ENCODE measurements around the gene AGO4. TPM values are rescaled to one million over a fixed set of nuclear protein-coding genes. Genes with fewer than 3 reads are reported as not detected.
"Not testable (repeated sequence)": the region's sequence is repeated elsewhere in the genome, so short reads cannot be mapped to it uniquely, and the experiment has no call there.

Gene AGO4
- total RNA-seq, 1 experiment from 2014 or later, result 7.0 TPM

DNA sequence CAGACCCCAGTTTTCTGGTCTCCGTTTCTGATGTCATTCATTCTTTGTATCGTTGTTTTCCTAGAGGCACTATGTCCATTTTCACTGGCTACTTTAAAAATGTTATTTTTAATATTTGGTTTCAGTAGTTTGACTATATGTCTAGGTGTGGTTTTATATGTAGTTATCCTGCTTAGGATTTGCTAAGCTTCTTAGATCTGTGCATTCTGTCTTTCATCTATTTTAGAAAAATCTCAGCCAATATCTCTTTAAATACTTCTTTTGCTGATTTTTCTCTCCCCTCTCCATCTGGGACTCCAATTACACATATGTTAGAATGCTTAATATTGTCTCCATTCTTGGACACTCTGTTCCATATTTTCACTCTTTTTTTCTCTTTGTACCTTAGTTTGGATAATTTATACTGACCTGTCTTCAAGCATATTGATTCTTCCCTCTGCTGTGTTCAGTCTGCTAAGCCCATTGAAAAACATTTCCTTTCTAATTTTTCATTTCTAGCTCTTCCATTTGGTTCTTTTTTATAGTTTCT is 24.7 kb upstream of the AGO4 start:
- no peak for DNase-seq (ENCODE audit: low spot score)
- H3K9me3 ChIP-seq (ENCODE audit: low read depth, low read length, poor library complexity, severe bottlenecking), result no peaks in the 10 kb centered on the region
- TF ChIP-seq EZH2 (IDR thresholded peaks at IDR 0.05; ENCODE audit: borderline replicate concordance, low read depth, low read length, poor library complexity, severe bottlenecking), result no peak
- TF ChIP-seq, protein P1, sequence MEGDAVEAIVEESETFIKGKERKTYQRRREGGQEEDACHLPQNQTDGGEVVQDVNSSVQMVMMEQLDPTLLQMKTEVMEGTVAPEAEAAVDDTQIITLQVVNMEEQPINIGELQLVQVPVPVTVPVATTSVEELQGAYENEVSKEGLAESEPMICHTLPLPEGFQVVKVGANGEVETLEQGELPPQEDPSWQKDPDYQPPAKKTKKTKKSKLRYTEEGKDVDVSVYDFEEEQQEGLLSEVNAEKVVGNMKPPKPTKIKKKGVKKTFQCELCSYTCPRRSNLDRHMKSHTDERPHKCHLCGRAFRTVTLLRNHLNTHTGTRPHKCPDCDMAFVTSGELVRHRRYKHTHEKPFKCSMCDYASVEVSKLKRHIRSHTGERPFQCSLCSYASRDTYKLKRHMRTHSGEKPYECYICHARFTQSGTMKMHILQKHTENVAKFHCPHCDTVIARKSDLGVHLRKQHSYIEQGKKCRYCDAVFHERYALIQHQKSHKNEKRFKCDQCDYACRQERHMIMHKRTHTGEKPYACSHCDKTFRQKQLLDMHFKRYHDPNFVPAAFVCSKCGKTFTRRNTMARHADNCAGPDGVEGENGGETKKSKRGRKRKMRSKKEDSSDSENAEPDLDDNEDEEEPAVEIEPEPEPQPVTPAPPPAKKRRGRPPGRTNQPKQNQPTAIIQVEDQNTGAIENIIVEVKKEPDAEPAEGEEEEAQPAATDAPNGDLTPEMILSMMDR (conservative IDR thresholded peaks at IDR 0.05; ENCODE audit: low read depth, low read length), result no peak
- no peaks in the 10 kb centered on the region for H3K4me1 ChIP-seq (ENCODE audit: insufficient read depth, low read length, poor library complexity, severe bottlenecking)
- ChIA-PET CTCF (no interaction called here), POLR2A (ENCODE audit: low non-redundant PET) (no interaction called here)
- no peaks in the 10 kb centered on the region for H3K36me3 ChIP-seq (ENCODE audit: insufficient read depth, low read length, poor library complexity, severe bottlenecking)
- H3K27ac ChIP-seq (ENCODE audit: low read depth, low read length, poor library complexity, severe bottlenecking), result no peak overlapping the region
- no peaks in the 10 kb centered on the region for H3K27me3 ChIP-seq (replicated peaks; ENCODE audit: insufficient read depth, low read depth, low read length, poor library complexity)
- H3K4me3 ChIP-seq (ENCODE audit: low read depth, low read length, poor library complexity, severe bottlenecking), result no peak overlapping the region
- BruUV-seq (replicated peaks), result no TSS peak
- intact Hi-C loops (cut with micrococcal nuclease; ENCODE audit: unreplicated experiment), result no loop called here

DNA sequence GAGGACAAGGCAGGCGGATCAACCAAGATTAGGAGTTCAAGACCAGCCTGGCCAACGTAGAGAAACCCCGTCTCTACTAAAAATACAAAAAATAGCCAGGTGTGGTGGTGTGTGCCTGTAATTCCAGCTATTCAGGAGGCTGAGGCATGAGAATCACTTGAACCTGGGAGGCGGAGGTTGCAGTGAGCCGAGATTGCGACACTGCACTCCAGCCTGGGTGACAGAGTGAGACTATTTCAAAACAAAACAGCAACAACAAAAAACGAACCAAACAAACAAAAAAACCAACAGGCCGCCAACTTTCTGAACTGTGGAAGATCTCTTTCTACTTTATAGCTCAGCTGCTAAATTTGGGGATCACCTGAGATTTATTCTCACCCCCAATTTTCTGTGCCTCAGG is 23.5 kb upstream of the AGO4 start:
- H3K27ac ChIP-seq (ENCODE audit: low read depth, low read length, poor library complexity, severe bottlenecking); CTCF ChIA-PET; intact Hi-C loops (cut with micrococcal nuclease; ENCODE audit: unreplicated experiment); H3K4me1 ChIP-seq (ENCODE audit: insufficient read depth, low read length, poor library complexity, severe bottlenecking); H3K9me3 ChIP-seq (ENCODE audit: low read depth, low read length, poor library complexity, severe bottlenecking); H3K4me3 ChIP-seq (ENCODE audit: low read depth, low read length, poor library complexity, severe bottlenecking); BruUV-seq (replicated peaks); H3K36me3 ChIP-seq (ENCODE audit: insufficient read depth, low read length, poor library complexity, severe bottlenecking); H3K27me3 ChIP-seq (replicated peaks; ENCODE audit: insufficient read depth, low read depth, low read length, poor library complexity); DNase-seq (ENCODE audit: low spot score); POLR2A ChIA-PET (ENCODE audit: low non-redundant PET): not testable (repeated sequence)

DNA sequence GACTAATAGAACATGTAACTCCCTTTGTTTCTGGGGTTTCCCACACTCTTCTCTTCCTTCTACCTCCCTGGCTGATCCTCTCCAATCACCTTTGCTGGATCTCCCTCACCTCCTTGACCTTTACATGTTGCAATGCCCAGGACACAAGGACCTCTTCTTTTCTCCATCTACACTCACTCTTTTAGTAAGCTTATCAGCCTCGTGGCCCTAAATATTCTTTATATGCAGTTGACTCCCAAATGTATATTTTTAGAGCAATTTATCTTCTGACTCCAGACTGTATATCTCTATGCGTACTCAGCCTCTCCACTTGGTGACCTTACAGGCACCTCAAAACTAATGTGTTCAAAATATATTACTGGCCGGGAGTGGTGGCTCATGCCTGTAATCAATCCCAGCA is 19.7 kb upstream of the AGO4 start:
- no peak overlapping the region for H3K27ac ChIP-seq (ENCODE audit: low read depth, low read length, poor library complexity, severe bottlenecking)
- no TSS peak for BruUV-seq (replicated peaks)
- DNase-seq (ENCODE audit: low spot score), result no peak
- no peaks in the 10 kb centered on the region for H3K36me3 ChIP-seq (ENCODE audit: insufficient read depth, low read length, poor library complexity, severe bottlenecking)
- ChIA-PET CTCF (no interaction called here), POLR2A (ENCODE audit: low non-redundant PET) (no interaction called here)
- no peak overlapping the region for H3K4me3 ChIP-seq (ENCODE audit: low read depth, low read length, poor library complexity, severe bottlenecking)
- intact Hi-C loops (cut with micrococcal nuclease; ENCODE audit: unreplicated experiment), result no loop called here
- TF ChIP-seq EZH2 (IDR thresholded peaks at IDR 0.05; ENCODE audit: borderline replicate concordance, low read depth, low read length, poor library complexity, severe bottlenecking), result no peak
- TF ChIP-seq, protein P1 (conservative IDR thresholded peaks at IDR 0.05; ENCODE audit: low read depth, low read length), result no peak
- no peaks in the 10 kb centered on the region for H3K4me1 ChIP-seq (ENCODE audit: insufficient read depth, low read length, poor library complexity, severe bottlenecking)
- no peaks in the 10 kb centered on the region for H3K9me3 ChIP-seq (ENCODE audit: low read depth, low read length, poor library complexity, severe bottlenecking)
- no peaks in the 10 kb centered on the region for H3K27me3 ChIP-seq (replicated peaks; ENCODE audit: insufficient read depth, low read depth, low read length, poor library complexity)

DNA sequence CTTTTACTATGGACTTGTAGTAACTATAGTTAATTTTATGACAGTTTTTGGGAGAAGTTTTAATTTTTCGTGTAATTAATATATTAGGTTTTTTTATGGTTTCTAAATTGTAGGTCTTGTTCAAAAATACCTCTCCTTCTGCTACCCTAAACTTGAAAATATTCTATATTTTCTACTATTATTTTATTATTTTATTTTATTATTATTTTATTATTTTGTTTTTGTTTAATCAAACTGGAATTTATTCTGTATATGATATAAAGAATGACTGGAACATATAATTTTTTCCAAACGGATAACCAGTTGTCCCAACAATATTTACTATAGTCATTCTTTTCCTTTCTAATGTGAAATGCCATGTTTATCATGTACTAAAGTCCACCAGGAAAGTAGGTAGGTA is 17.1 kb upstream of the AGO4 start:
- Histone ChIP-seq H3K4me1 (ENCODE audit: insufficient read depth, low read length, poor library complexity, severe bottlenecking) (no peaks in the 10 kb centered on the region), H3K27ac (ENCODE audit: low read depth, low read length, poor library complexity, severe bottlenecking) (no peak overlapping the region), H3K4me3 (ENCODE audit: low read depth, low read length, poor library complexity, severe bottlenecking) (no peak overlapping the region), H3K9me3 (ENCODE audit: low read depth, low read length, poor library complexity, severe bottlenecking) (no peaks in the 10 kb centered on the region), H3K36me3 (ENCODE audit: insufficient read depth, low read length, poor library complexity, severe bottlenecking) (no peaks in the 10 kb centered on the region), H3K27me3 (replicated peaks; ENCODE audit: insufficient read depth, low read depth, low read length, poor library complexity) (no peaks in the 10 kb centered on the region)
- BruUV-seq (replicated peaks), result no TSS peak
- no peak for DNase-seq (ENCODE audit: low spot score)
- ChIA-PET POLR2A (ENCODE audit: low non-redundant PET) (no interaction called here), CTCF (interaction anchor here (0.5 kb wide), 1 partner anchor 18 kb away, joined by 4 read pairs; no protein-coding TSS in a partner anchor)
- intact Hi-C loops (cut with micrococcal nuclease; ENCODE audit: unreplicated experiment), result no loop called here
- no peak for TF ChIP-seq EZH2 (IDR thresholded peaks at IDR 0.05; ENCODE audit: borderline replicate concordance, low read depth, low read length, poor library complexity, severe bottlenecking)
- TF ChIP-seq, protein P1 (conservative IDR thresholded peaks at IDR 0.05; ENCODE audit: low read depth, low read length), result no peak

Data from A673 (cell line).